Measurements from ENCODE around the gene MDC1.

MDC1 gene

DNA sequence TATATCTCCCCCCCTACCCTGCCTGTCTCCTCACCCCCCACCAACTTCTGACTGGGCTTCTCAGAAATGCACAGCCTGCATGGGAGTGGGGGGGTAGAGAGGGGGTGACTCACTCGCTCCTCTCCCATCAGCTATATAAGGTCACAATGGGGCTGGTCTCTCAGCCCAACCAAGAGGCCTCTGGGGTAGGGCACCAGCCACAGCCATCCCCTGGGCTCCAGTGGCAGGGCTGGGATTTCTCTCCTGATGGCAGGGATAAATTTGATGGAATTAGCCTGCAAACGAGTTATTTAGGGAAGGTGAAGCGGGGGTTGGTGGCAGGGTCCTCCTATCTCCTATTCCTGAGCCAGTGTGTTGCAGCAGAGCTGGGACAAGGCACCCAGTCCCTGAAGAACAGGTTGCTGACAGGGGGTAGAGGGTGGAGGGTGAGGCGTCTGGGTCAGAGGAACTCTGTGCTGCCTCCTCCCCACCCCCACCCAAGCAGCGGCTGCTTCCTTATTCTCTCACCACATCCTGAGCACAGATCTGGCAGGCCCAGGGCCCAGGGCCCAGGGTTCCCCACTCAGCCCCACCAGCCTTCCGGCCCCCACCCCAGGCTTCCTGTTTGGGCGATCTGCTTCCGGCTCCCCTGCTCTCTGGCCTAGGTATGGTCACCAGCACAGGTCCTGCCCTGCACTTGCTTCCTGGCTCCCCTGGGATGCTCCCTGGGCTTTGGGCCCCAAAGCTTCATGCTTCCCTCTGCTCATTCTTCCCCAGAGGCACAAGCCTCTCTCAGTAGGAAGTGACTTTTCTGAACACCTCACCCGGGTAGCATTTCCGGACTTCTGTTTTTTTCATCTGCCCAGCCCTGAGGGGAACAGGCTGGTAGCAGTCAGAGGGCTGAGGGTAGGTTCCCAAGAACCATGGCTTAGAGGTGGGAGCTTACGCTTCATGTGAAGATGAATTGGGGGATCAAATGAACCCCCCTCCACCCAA is 34.7 kb downstream of the MDC1 start:
- TF ChIP-seq CTCF (conservative IDR thresholded peaks at IDR 0.05; ENCODE audit: control insufficient read depth, insufficient read depth, low read depth, low read length), result no peak
- H3K4me3 ChIP-seq (ENCODE audit: control insufficient read depth, low read depth, low read length), result peak overlapping the region; percentile 92
- DNase-seq (ENCODE audit: low read depth), result peak; percentile 89

- H3K4me3 ChIP-seq (ENCODE audit: control insufficient read depth, low read depth, low read length), result peak overlapping the region; percentile 92
- no peak for TF ChIP-seq CTCF (conservative IDR thresholded peaks at IDR 0.05; ENCODE audit: control insufficient read depth, insufficient read depth, low read depth, low read length)
- DNase-seq (ENCODE audit: low read depth), result no peak
Observed at GRCh38 chr6:30681766-30682142, 35.3 kb downstream of the MDC1 start.

DNA sequence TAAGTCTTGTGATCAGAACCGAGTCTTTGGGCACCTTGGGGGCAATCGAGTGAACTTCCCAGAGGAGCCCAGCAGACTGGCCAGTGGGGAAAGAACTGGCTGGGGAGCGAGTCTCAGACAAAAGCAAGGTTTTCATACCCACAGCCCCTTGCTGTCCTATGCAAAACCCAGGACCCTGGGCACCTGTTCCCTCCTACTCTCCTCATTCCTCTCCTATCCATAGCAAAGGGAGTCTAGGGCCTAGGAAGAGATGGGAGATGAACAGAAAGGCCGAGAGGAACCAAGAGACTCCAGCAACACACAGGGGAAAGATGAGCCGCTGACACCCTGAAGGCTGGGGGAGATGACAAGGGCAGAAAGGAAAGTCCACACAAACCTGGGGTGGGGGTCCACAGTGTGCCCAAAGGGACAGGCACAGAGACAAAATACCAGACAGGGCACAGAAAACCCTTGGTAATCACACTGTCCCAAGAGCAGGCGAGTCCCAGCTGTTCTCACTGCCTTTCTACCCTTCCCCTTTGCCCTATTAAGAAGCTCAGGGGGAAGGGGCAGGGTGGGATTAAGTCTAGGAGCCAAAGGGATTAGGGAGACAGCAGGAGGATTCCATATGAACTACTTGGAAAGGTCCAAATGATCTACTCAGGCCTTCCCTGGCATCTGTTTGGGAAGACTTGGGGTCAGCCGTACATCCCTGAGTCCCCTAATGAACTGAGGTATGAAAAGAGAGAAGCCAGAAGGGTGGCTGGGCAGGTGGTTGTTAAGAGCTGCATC is 37.1 kb downstream of the MDC1 start:
- no peak for DNase-seq (ENCODE audit: low read depth)
- TF ChIP-seq CTCF (conservative IDR thresholded peaks at IDR 0.05; ENCODE audit: control insufficient read depth, insufficient read depth, low read depth, low read length), result no peak
- peak overlapping the region; percentile 20 for H3K4me3 ChIP-seq (ENCODE audit: control insufficient read depth, low read depth, low read length)

- DNase-seq (ENCODE audit: low read depth), result peak; percentile 78
- peak overlapping the region; percentile 21 for H3K4me3 ChIP-seq (ENCODE audit: control insufficient read depth, low read depth, low read length)
- TF ChIP-seq CTCF (conservative IDR thresholded peaks at IDR 0.05; ENCODE audit: control insufficient read depth, insufficient read depth, low read depth, low read length), result peak; percentile 84
Observed at GRCh38 chr6:30678964-30679726, 37.9 kb downstream of the MDC1 start.

DNA sequence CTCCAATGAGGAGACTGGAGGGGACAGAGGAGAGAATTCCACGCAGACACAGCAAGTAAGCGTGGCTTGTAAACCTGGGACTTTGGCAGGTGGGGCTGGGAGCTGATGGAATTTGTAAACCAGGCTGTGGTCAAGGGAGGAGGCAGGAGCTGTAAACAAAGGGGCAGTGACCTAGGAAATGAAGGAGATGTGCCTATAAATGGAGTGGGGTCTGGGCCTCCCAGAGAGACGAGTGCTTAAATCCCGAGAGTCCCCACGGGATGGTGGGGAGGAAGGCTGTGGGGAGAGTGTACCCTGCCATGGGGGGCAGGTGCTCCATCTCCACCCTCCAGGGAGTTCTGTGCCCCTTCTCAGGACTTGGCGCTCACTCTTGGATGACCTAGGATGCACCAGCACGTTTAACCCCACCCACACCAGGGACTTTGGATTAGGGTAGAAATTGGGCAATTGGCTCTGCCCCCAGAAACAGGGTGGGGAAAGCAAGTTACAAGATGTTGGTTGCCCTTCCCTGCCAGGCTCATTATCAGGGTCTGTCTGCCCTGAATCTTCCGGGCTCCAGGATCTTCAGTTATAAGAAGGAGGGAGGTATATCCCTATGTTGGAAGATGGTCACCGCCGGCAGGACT is 40.3 kb downstream of the MDC1 start:
- DNase-seq (ENCODE audit: low read depth), result no peak
- H3K4me3 ChIP-seq (ENCODE audit: control insufficient read depth, low read depth, low read length), result no peak overlapping the region
- TF ChIP-seq CTCF (conservative IDR thresholded peaks at IDR 0.05; ENCODE audit: control insufficient read depth, insufficient read depth, low read depth, low read length), result no peak

Data from fibroblast of mammary gland (primary cell).